ENCODE results near the gene PCDH12. TPM values are rescaled to one million over a fixed set of nuclear protein-coding genes. Genes with fewer than 3 reads are reported as not detected.

PCDH12 gene
- total RNA-seq, 1 donor from 2014 or later: 29.7 TPM

DNA sequence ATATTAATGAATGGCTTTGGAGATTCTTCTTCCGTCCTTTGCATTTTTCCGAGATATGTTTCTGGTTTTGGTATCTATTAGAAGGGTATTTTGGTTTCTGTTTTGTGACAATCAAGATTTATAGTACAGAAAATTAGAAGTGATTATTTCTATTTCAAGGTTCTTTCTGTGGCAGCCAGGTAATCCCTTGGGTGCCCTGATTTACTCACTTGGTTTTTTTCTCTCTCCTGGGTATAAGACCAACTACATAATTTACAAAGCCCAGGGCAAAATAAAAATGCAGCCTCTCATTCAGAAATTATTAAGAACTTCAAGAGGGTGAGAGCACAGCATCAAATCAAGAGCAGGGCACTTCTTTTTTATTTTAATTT is 8.9 kb upstream of the PCDH12 start:
- no peak for DNase-seq (ENCODE audit: low read depth in 2 of 2)

GRCh38 chr5:141966275-141966962 is 8.4 kb upstream of the PCDH12 start:
- no peak for DNase-seq (ENCODE audit: low read depth in 2 of 2)

GRCh38 chr5:141965071-141965470 is 7.1 kb upstream of the PCDH12 start:
- no peak for DNase-seq (ENCODE audit: low read depth in 2 of 2)

- no peak for DNase-seq (ENCODE audit: low read depth in 2 of 2)
Measured at GRCh38 chr5:141963701-141964100, 5.7 kb upstream of the PCDH12 start.

GRCh38 chr5:141961466-141961865 is 3.5 kb upstream of the PCDH12 start:
- DNase-seq (ENCODE audit: low read depth in 2 of 2): no peak

- DNase-seq (ENCODE audit: low read depth in 2 of 2): peak; percentile 75 to 80
Measured at GRCh38 chr5:141960449-141961323, 2.7 kb upstream of the PCDH12 start.

GRCh38 chr5:141960018-141960417 is 2.0 kb upstream of the PCDH12 start:
- peak in 1 of 2 donors; percentile 50 for DNase-seq (ENCODE audit: low read depth in 2 of 2)

GRCh38 chr5:141958546-141959172 is 657 bp upstream of the PCDH12 start:
- DNase-seq (ENCODE audit: low read depth in 2 of 2): peak in 1 of 2 donors; percentile 41

- no peak for DNase-seq (ENCODE audit: low read depth in 2 of 2)
Measured at GRCh38 chr5:141957367-141957996, 520 bp downstream of the PCDH12 start.

GRCh38 chr5:141954194-141954593 is 3.8 kb downstream of the PCDH12 start:
- DNase-seq (ENCODE audit: low read depth in 2 of 2): no peak

- no peak for DNase-seq (ENCODE audit: low read depth in 2 of 2)
Measured at GRCh38 chr5:141952020-141952419, 6.0 kb downstream of the PCDH12 start.

- peak in 1 of 2 donors; percentile 80 for DNase-seq (ENCODE audit: low read depth in 2 of 2)
Measured at GRCh38 chr5:141951332-141951781, 6.6 kb downstream of the PCDH12 start.

DNA sequence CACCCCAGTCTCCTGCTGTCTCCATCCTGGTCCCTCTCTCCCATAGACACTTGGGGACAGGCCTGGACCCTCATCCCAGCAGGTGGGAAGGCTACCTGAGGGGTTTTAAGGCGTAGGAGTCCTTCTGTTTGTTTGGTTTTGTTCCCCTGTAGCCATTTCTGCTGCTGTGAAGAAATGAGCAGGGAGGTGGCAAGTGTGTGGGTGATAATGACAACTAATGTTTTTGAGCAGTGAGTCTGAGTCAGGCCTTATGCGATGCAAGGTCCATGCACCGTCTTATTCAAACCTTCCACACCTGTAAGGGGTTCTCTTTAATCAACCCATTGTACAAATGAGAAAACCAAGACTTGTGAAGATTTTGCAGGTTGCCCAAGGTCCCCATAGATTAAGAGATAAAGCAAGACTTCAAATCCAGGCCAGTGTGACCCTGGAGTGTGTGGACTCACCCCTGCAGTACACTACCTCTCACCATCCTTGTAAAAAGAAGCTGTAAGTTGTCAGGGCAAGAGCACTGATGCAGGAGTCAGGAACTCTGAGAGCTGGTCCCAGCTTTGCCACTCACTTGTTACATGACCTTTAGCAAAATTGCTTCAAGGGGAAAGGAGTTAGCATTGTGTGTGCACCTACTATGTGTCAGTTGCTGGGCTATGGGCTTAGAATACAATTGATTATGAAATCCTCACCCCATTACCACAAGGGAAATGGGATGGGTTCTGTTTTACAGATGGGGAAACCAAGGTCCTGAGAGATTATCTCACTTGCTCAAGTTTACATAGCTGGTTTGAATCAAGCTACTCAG is 7.6 kb downstream of the PCDH12 start:
- no peak for DNase-seq (ENCODE audit: low read depth in 2 of 2)

- no peak for DNase-seq (ENCODE audit: low read depth in 2 of 2)
Measured at GRCh38 chr5:141949511-141949910, 8.5 kb downstream of the PCDH12 start.

DNA sequence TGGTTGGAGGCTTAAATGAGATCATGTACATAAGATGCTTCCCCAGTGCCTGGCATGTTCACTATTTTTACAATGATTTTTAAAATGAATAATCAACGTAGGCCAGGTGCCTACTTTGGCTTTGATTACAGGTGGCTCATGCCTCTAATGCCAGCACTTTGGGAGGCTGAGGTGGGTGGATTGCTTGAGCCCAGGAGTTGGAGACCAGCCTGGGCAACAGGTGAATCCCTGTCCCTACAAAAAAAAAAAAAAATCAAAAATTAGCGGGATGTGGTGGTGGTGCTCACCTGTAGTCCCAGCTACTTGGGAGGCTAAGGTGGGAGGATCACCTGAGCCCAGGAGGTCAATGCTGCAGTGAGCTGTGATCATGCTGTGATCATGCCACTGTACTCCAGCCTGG is 9.2 kb downstream of the PCDH12 start:
- no peak for DNase-seq (ENCODE audit: low read depth in 2 of 2)

GRCh38 chr5:141947316-141947715 is 10.7 kb downstream of the PCDH12 start:
- DNase-seq (ENCODE audit: low read depth in 2 of 2): peak in 1 of 2 donors; percentile 45

DNA sequence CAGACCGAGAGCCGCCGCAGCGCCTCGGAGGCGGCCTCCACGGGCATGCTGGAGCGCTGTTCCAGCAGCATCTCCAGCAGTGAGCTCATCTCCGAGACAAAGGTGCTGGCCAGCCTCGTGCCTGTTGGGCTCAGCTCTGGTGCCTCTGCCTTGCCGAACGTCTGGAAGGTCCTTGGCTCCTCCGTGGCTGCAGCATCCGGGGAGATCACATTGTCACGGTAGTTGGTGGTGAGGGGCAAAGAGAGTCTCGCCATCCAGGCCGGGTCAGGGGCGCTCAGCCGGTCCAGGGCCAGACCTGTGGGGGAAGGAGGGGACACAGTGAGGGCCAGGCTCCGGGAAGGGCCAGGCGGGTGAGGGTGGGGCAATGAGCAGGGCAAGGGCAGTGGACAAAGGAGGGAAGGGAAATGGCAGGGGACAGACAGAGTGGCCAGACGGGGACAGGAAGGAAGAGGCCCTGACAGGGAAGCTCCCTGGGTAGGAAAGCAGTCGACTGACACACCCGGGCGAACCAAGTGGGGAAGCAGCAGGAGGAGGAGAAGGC is 12.4 kb downstream of the PCDH12 start:
- DNase-seq (ENCODE audit: low read depth in 2 of 2): peak in 1 of 2 donors; percentile 29

DNA sequence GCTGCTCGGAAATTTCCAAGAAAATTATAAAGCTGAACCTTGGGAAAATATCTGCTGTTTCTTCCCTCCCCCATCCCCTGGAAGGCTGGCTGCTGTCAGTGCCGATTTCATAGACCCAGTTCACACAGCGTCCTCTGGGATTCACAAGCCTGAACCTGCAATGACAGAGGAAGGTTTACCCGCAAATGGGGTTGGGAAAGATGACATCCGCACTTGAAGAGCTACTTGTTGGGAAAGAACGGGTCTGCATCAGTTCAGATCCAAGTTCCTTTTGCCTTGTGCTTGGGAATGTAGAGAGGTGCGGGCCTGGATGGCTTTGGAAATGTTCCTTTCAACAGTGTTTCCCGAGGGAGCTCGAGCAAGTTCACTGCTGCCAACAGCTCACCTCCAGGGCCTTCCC is 13.9 kb downstream of the PCDH12 start:
- DNase-seq (ENCODE audit: low read depth in 2 of 2): no peak

DNA sequence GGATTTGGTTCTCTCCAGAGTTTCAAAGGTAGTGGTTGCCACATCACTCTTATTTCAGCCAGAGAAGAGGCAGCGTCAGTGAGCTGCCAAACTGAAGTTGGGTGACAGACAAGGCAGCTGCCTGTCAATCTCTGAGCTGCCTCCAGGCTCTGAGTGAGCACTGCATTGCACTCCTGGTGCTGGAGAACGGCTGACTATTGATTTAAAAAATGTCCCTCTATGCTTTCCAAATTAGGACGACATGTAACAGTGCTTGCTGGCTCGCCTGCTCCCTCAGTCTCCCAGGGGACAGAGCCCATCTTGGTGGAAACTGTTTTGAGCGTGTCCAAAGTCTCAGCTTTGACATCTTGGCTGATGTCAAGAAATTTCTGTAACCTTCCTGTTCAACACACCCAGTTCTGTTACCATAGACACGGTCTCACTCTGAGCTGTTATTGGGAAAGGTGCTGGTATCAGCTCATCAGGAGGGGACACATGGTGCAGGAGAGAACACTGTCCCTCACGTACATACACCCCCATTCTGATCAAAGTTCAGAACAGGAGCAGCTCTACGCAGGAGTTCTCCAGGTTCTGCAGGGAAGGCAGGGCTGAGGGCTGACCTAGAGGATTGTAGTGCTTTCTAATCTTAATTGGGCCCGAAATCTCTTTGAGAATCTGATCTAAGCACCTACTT is 15.7 kb downstream of the PCDH12 start:
- no peak for DNase-seq (ENCODE audit: low read depth in 2 of 2)

DNA sequence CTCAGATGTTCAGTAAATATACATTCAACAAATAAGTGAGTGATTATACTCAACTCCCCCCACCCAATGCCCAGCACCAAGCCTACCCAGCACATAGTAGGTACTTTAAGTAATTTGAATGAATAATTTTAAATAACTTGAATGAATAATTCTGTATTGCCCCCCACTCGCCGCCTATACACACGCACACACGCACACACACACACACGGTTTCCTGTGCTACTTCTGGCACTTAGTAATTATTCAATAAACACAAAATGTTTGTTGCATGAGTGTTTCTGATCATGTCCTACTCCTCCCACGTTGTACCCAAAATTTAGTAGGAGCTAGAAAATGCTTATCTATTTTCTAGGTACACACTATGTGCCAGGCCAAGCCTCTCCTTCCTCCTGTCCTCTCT is 16.2 kb downstream of the PCDH12 start:
- DNase-seq (ENCODE audit: low read depth in 2 of 2): peak in 1 of 2 donors; percentile 25

Data from dermis microvascular lymphatic vessel endothelial cell (primary cell).